Left kidney (tissue), 2 donors: ENCODE measurements around the gene RSPRY1. TPM values are rescaled to one million over a fixed set of nuclear protein-coding genes. Genes with fewer than 3 reads are reported as not detected.
A peak's percentile ranks its signal among the peaks of the same experiment; 100 is the strongest.
"Not testable (repeated sequence)": the region's sequence is repeated elsewhere in the genome, so short reads cannot be mapped to it uniquely, and the experiment has no call there.

Source experiments
- DNase-seq: peaks from one replicate; pipeline ENCODE4 v3.0.0-alpha.2; 2013
- polyA plus RNA-seq: library from polyadenylated mRNA; unstranded; fragments of 120-200 nt; gene quantifications from one replicate; pipeline ENCODE4 v1.2.1, GENCODE V29; 2013; ENCODE audit not compliant: insufficient read length

RSPRY1 gene
- polyA plus RNA-seq, 1 donor: 51.7 TPM

- DNase-seq: peak; percentile 25
Observed at GRCh38 chr16:57185446-57185944, 634 bp upstream of the RSPRY1 start.

- peak; percentile 32 for DNase-seq
Observed at GRCh38 chr16:57186872-57187854, 1.0 kb downstream of the RSPRY1 start.

- DNase-seq: not testable (repeated sequence)
Observed at GRCh38 chr16:57187902-57188710, 2.0 kb downstream of the RSPRY1 start.

GRCh38 chr16:57188711-57189002, 2.5 kb downstream of the RSPRY1 start:
- DNase-seq: no peak

GRCh38 chr16:57189527-57189926, 3.4 kb downstream of the RSPRY1 start:
- DNase-seq: not testable (repeated sequence)

GRCh38 chr16:57190136-57190535, 4.0 kb downstream of the RSPRY1 start:
- DNase-seq: no peak

- DNase-seq: no peak
Observed at GRCh38 chr16:57191056-57191571, 5.0 kb downstream of the RSPRY1 start.

- DNase-seq: no peak
Observed at GRCh38 chr16:57192146-57192545, 6.0 kb downstream of the RSPRY1 start.

- DNase-seq: no peak
Observed at GRCh38 chr16:57192720-57193486, 6.8 kb downstream of the RSPRY1 start.

GRCh38 chr16:57194512-57194911, 8.4 kb downstream of the RSPRY1 start:
- DNase-seq: no peak

- no peak for DNase-seq
Observed at GRCh38 chr16:57196286-57196685, 10.2 kb downstream of the RSPRY1 start.

GRCh38 chr16:57196753-57197152, 10.6 kb downstream of the RSPRY1 start:
- no peak for DNase-seq

- not testable (repeated sequence) for DNase-seq
Observed at GRCh38 chr16:57200321-57200720, 14.2 kb downstream of the RSPRY1 start.

GRCh38 chr16:57200926-57201325, 14.8 kb downstream of the RSPRY1 start:
- not testable (repeated sequence) for DNase-seq

GRCh38 chr16:57202095-57202886, 16.2 kb downstream of the RSPRY1 start:
- DNase-seq: no peak

- DNase-seq: no peak
Observed at GRCh38 chr16:57203451-57203850, 17.3 kb downstream of the RSPRY1 start.

- DNase-seq: no peak
Observed at GRCh38 chr16:57204675-57205074, 18.5 kb downstream of the RSPRY1 start.

GRCh38 chr16:57208926-57209325, 22.8 kb downstream of the RSPRY1 start:
- no peak for DNase-seq

GRCh38 chr16:57209780-57210179, 23.7 kb downstream of the RSPRY1 start:
- no peak for DNase-seq

GRCh38 chr16:57213462-57213861, 27.3 kb downstream of the RSPRY1 start:
- DNase-seq: no peak

GRCh38 chr16:57216968-57217367, 30.8 kb downstream of the RSPRY1 start:
- no peak for DNase-seq
